Stimulated activated CD4-positive, alpha-beta T cell treated with anti-CD3 and anti-CD28 coated beads, Interleukin-1b, Interleukin-23, amount 100 ng/mL, for 4 hours (primary cell): ENCODE results near the gene A2M.
"Not testable (repeated sequence)": the region's sequence is repeated elsewhere in the genome, so short reads cannot be mapped to it uniquely, and the experiment has no call there.

Experiments
- DNase-seq, 2 donors: peaks; one replicate each; pipeline ENCODE4 v3.0.0-alpha.2; 2020; ENCODE audit warnings: low read depth in 2 of 2

The A2M gene

DNA sequence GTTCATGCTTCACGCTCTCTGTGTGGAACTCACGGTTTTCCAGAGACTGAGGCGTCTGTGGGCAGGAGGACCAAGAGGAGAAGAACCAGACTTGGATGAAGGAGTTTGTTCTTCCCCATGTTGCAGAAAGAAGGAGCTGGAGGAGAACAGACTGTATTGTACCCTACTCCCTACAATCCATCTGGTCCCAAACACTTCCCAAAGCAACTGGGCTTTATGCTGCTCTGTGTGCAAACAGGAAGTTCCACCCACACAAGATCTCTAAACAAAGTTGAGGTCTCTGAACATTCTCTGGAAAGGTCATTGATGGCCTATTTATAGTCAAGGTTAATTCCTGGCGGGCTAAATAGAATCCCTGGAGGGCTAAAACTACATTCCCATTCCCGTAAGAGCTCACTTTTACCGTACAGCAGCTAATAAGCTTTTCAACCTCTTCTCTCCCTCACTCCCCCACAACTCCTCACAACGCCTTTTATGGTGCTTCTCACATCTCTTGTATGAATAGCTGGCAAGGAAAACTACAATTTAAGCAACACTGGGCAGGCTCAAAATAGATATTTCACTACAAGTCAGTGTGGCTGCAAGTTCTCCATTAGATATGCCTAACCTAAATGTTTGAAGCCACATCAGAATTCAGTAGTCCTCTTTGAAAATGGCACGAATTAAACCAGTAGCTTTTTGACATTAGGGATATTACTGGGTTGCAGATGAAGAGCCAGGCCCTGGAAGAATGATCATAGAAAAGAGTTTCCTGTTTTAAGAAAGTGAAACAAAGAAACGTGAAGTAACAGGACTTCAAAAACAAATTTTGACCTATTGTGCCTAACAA lies at the start of gene A2M:
TSS of gene A2M (minus strand) at position 189 of the 829 bp plus-strand sequence. CDS start at position 119, 70 bp downstream.
- DNase-seq: no peak

DNA sequence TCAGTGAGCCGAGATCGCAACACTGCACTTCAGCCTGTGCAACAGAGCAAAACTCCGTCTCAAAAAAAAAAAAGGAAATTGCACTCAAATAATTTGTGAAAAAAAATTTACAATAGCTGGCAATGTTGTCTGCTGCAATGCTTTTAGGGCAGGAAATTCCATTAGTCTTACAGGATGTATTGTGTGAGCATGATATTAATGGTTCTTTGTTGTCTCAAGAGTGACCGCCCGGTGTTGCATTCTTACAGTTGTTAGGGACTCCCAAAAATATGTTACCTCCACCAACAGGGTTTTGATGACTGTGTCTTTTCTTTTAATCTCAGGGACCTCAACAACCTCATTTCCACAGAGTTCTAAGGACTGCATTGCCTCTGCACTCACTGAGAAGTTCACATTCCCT lies 47.7 kb upstream of the A2M start:
- no peak for DNase-seq

DNA sequence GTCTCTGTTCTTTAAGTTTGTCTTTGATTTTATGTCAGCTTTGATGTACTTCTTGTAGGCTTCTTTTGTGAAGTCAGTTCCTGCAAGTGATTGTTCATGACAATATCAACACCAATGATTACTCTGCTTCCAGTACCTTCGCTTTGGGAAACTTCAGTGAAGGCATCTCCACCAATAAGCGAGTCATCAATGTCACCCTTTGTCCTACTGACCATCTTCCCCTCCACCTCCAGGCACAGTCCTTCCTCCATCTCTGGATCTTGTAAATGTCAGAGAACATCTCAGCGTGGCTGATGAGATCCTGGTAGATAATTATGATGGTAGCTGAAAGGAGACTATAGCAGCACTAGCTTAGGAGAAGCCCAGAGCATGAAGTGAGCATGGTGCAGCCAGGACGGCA lies 40.4 kb upstream of the A2M start:
- DNase-seq: no peak

DNA sequence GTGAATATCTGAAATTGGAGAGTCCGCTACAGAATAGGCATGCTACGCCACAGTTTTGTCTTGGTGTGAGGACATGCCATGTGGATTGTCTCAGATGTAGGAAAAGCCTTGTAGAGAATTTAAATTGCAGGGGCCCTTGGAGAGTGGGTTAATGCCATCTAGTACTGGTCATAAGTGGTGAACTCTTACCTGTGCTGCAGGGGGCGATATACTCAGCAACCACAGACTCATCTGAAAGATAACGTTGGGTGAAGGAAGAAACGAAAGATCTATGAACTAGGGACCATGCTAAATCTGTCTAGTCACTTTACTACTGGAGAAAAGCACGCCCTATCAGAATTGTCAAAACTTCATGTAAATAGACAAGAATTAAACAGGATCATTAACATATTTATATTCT lies 33.7 kb upstream of the A2M start:
- DNase-seq: no peak

DNA sequence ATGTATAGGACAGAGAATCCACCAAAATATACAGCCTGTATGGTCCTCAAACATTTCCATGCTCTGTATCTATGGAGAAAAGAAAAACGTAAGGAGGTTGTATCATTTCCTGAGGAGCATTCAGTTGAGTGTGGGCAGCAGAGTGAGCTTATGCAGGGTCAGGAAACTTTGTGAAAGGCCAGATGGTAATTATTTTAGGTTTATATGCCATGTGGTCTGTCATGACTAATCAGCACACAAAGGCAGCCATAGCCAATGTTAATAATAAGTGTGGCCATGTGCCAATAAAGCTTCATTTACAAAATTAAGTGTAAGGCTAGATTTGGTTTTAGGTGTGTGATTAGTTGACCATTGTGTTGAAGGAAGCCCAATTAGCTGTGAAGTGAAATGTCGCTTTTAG lies 33.2 kb upstream of the A2M start:
- no peak for DNase-seq

DNA sequence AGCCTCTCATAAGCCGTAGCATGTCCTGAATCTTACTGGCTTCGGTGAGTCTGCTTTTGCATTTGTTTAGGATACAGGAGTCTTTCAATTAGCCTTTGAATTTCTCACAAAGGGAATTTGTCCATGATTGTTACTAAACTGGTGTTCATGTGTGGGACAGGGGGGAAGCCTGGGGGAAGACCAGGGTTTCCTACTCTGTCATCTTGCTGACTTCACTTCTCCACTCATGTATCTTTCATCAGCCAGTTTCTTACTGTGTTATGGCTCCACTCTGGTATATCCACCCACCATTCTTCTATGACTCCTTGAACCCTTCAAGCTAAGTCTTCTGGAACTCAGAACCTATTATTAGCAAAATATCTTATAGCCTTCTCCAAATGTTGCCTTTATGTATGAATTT lies 31.7 kb upstream of the A2M start:
- DNase-seq: no peak

DNA sequence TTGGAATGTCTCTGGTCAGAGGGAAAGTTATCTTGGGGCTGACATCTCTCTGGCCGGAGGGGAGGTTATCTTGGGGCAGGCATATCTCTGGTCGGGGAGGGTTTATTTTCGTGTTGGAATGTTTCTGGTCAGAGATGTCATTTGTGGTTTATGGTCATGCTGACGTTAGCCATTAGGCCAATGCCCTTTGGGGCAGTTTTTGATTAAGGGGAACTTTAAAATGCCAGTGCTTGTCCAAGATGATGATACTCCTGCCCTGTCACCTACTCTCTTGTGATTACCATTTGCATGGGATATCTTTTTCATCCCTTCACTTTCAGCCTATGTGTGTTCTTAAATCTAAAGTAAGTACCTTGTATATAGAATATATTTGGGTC lies 29.0 kb upstream of the A2M start:
- no peak for DNase-seq

DNA sequence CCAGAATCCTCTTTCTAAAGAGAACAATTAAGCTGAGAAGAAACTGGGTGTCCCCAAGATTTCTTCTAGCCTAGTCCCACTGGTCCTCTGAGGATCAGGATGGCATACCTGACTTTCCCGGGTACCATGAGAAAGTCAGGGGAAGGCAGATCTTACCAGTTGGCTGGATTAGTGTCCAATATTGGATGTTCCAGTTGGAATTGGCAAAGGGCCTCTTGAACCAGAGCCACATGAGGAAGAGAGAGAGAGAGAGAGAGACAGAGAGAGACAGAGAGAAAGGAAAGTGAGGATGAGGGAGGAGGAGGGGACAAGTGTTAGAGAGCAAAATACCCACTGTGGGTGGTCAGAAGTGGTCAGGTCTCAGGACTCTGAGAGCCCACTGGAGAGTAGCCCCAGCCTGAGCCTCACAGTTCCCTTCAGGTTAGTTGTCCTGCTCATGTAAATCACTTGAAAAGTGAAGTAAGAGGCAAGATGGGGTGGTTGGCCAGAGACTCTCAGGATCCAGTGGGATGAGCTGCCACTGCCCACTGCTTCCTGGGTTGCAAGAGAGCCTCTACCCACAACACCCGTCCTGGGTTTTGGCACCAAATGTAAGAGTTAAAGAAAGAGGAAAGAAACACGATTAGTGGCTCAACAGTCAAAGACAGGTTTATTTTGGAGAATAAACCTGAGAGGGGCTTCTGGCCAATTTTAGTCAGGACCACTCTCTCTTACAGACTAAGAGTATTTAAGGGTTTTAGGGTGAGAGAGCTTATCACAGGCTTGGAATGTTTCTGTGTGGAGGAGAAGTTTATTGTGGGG lies 28.4 kb upstream of the A2M start:
- no peak for DNase-seq

DNA sequence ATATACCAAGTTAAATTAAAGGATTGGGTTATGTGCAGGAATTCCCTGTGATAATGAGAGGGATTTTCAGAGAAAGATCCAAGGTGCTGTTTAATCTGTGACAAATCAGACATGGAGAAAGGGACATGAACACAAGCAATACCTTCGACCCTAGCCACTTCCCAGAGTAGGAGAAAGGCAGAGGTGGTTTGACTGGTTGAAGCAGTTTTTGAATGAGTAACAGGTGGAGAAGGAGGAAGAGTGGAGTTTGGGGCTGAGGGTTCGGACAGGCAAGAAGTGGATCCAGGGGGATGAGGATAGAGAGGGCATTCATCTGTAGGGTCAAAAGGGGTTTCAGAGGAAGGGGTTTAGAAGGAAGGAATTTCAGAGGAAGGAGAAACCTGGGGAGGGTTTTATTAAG lies 27.4 kb upstream of the A2M start:
- no peak for DNase-seq

DNA sequence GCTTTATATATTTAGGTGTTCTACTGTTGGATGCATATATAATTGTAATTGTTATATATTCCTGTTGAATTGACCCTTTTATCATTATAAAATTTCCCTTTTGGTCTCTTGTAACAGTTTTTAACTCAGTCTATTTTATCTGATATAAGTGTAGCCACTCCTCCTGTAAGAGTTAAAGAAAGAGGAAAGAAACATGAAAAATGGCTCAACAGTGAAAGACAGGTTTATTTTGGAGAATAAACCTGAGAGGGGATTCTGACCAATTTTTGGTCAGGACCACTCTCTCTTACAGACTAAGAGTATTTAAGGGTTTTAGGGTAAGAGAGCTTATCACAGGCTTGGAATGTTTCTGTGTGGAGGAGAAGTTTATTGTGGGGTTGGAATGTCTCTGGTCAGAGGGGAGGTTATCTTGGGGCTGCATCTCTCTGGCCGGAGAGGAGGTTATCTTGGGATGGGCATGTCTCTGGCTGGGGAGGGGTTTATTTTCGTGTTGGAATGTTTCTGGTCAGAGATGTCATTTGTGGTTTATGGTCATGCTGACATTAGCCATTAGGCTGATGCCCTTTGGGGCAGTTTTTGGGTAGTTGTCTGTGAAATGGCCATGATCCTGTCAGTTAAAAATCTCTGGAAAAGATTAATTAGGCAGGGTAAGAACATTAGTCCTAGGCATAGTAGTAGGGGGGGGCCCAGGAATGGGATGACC lies 24.0 kb upstream of the A2M start:
- DNase-seq: not testable (repeated sequence)

DNA sequence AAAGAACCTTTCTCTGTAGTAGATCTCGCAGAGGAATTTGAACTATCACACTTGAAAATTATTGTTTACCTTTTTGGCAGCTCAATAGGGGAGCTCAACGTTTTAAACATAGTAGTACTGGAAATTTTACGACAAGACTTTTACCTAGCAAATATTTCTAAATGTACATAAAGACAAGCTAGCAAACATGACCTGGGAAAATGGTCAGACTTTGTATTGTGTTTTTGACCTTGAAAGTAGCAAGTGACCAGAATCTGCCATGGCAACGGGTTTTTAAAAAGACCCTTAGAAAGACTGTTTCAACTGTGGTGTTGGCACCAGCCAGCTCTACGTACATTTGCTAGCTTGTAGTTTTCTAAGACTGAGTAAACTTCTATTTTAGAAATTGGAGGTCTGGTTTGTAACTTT lies 20.2 kb upstream of the A2M start:
- DNase-seq: no peak

DNA sequence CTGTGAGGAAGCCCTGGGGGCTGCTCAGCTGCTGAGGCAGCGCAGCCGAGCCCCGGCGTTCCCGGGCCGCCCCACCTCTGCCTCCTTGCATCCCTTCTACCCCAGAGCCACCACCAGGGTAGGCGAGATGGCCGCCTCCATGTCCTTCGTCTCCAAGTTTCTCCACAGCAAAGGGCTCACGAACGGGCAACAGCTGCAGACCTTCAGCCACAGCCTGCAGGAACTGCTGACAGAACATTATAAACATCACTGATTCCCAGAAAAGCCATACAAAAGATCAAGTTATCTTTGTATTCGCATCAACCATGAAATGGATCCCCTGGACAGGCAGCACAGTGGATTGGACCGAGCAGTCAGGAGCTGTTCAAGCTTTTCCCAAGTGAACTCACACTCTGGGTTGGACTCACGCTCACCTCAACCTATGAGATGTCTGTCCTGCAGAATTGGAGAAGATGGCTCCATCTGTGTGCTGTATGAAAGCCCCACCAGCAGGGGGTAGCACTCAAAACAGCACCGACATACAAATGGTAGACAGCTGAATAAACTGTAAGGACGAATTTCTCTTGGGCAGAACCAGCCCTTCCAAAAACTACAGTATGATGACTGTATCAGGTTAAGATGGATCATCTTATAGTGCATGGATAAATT lies 19.4 kb upstream of the A2M start:
- DNase-seq: no peak

DNA sequence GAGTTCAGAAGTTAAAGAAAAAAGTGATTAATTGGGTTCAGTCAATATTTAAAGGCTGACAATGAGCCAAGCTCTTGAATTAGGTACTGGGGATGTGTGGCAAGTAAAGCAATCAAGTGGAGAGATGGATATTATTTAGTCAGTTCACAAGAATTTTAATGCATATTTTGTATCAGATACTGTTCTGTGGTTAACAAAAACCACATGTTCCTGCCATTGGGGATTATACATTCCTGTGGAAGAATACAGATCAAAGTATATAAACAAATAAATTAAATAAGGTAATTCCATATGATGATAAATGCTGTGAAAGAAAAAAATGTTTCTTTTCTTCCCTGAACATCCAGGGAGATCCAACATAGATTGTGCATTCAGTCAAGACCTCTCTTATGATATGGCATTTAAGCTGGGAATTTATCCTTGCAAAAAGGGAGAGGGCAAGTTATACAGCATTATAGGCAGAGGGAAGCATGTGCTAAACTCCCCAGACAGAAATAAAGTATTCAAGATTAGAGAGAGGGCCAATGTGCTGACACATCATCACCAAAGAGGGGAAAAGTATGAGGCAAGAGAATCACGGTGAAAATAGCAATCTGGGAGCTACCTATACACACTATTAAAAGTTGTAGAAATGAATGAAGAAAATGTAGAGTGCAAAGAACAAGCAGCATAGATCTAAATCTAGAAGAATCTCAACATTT lies 17.6 kb upstream of the A2M start:
- no peak for DNase-seq

DNA sequence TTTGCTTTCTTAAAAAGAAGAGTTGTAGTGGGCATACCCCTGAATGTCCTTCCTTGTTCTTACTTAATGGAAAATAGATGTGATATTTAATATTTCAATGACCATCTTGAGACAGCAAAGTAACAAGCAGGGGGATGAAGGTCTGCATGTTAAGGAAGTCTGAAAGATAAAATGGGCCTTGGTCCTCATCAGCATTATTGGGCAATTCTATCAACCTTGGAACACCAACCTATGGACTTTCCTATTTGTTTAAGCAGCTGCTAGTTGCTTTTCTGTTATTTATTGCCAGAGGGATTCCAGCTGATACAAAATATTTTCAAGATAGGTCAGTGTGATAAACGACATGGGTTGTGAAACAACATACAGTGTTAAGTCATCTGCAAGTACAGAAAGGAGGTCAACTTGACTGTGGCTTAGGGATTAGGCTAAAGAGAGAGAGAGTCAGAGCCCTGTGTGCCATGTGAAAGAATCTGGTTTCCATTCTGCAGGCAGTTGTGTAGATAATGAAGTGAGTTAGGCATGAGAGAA lies 16.4 kb upstream of the A2M start:
- no peak for DNase-seq

DNA sequence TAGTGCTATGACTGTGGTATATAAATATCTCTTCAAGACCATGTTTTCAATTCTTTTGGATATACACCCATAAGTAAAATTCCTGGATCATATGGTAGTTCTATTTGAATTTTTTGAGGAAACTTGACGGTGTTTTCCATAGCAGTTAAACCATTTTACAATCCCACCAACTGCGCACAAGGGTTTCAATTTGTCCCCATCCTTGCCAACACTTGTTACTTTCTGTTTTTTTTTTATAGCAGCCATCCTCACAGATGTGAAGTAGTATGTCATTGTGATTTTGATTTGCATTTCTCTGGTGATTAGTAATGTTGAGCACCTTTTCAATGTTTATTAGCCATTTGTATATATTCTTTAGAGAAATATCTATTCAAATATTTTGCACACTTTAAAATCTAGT lies 14.5 kb upstream of the A2M start:
- no peak for DNase-seq

DNA sequence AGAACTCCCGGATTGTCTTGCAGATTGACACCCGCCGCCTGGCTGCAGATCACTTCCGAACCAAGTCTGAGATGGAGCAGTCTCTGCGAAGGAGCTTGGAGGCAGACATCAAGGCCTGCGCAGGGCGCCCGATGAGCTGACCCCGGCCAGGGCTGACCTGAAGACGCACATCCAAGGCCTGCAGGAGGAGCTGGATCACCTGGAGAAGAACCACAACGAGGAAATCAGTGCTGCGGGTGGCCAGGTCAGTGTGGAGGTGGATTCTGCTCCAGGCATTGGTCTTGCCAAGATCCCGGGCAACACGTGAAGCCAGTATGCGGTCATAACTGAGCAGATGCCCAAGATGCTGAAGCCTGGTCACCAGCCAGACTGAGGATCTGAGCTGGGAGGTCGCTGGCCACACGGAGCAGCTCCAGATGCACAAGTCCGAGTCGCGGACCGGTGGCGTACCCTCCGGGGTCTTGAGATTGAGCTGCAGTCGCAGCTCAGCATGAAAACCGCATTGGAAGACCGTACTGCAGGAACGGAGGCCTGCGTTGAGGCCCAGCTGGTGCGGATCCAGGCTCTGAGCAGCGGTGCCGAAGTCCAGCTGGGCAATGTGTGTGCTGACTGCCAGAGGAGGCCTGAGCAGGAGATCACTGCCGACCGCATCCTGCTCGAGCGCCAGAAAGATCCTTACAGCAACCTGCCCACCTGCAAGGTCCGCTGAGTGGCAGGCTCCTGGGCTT lies 12.4 kb upstream of the A2M start:
- DNase-seq: no peak

DNA sequence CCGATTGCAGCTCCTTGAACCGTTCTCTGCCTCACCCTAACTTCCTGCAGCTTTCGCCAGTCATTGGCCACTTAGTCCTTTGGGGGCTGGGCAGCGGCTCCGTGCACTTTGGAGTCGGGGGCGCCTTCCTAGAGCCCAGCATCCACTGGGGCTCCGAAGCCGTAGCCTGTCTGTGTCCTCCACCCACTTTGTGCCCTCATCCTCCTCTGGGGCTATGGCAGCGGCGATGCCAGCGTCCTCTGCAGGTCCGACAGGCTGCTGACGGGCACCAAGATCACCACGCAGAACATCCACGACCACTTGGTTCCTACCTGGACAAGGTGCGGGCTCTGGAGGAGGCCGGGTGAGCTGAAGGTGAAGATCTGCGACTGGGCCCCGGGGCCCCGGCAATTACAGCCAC lies 11.8 kb upstream of the A2M start:
- DNase-seq: no peak

DNA sequence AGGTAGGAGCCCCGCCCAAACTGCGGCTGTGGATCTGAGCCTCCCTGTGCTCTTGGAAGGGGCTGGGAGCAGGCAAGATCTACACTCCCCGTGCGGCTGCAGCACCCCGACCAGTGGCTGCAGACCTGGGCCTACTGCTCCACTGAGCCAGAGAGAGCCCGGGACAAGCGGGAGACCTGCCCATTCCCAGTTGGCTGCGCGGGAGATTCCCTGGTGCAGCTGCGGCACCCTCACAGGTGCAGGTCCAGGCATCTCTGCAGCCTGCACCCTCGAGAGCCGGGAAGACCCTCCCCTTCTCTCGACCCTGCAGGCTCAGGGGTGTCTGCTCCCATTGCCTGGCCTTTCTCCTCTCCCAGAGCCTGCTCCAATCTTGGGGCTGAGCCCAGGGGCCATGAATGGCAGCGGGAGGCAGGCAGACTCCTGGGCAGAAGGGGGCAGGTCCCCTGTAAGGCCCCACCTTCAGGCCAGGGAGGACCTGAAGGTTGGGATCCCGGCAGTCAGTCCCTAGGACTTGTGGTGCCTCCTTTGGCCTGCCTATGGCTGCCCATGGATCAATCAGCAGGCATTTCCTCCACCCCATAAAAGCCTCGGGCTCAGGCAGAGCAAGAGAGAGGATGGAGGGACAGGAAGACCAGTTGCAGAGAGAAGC lies 8.8 kb upstream of the A2M start:
- DNase-seq: no peak

DNA sequence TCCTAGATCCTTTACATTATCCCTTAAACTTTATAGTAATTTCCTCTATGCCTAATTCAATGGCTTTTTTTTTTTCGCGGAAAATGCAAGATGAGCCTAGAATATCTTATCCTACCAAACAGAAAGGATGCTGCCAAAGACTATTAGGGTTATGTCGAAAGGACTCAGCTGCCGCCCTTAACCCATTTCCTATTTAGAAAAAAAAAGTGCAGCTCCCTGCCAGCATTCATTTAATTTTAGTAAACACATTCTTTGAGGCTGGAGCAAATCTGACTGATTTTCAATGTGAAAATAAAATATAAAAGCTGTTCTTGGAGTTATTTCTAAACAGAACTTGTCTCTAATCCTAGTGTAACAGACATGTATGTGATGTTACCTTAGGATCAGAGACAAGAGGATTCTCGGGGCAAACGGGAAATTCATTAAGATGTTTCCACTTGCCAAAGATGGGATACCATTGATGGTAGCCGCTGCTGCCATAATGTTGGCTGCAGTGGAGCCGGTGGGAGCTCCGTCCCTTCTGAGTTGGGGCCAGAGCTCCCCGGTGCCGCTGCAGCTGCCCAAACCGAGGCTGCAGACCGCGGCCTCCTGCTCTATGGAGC lies 8.2 kb upstream of the A2M start:
- DNase-seq: no peak
